IPS-NIHi11 (cell line): Measurements from ENCODE around the gene HOXA4.

ENCODE experiments used
- DNase-seq: peaks from one replicate; pipeline ENCODE4 v3.0.0; 2012; ENCODE audit warnings: mixed read lengths, low spot score

Gene HOXA4

DNA sequence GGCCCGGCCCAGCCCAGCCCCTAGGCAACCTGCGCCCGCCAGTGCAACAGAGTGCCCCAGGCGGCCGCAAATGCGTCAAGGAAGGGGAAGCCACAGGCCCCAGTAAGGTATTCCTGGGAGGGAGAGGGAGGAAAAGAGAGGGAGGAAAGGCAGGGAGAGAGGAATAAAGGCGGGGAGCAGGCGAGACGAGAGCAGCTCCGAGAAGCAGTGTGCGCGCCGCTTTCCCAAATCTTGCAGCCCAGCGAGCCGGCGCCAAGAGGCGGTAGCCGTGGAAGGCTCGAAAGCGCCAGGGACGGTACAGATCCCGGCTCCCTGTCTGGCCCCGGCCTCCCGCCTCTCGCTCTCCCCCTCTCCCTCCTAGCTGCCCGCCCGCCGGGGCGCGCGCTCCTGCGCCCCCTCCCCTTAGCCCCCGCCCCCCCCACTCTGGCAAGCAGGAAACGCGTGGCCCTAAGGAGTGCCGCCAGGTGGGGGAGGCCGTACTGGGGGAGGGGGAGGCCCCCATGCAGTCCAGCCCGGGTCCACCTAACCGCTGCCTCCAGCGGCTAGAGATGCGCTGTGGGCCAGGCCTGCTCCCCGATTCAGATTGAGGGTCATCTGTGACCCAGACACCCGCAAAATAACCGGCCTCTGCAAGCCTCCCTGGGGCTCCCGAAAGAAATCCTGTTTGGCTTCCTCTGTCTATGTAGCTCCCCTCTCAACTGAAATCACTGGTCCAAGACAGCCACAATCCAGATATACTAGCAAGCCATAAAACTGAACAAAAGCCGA, 39.3 kb upstream of the HOXA4 start:
- no peak for DNase-seq

DNA sequence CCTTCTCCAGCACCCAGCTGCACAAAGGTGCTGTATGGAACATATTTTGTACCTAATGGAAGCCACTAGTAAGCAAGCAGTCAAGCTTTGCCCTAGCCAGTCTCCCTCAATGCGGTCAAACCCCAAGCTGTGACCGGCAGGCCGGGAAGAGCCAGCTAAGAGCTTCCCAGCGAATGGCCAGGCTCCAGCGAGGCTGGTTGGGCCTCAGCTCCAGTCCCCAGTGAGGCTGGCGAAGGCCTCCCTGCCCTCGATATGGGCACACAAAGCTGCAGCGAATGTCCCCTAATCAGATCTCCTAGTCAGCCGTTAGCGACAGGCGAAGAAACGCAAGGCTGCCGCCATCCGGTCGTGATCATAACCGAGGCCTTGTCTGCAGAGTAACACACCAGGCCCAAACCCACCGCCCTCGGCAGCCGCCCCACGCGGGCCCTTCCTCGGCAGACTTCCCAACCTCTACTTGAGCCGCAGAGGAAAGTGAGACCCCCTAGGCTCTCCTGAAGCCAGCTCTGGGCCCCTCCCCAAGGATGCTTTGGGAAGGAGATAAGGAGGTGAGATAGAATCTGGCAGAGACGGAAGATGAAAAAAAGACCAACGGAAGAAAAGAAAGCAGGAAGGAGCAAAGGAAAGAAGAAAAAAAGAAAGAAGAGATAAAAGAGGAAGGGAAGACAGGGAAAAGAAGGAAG, 37.8 kb upstream of the HOXA4 start:
- DNase-seq = no peak

DNA sequence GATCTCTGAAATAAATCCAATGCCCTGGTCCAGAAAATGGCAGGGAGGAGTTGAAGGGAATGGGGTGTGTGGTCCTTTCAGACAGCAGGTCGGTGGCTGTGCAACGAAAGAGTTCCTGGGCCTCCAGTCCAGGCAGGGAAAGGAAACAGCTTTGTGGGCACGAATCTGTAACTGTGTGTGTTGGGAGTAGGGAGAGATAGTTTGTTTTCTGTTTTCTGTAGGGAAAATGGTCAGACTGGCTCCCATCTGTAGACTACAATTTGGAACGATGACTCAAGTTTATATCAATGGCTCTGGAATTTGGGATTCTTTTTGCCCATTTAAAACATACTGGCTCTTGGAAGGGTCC, 37.3 kb upstream of the HOXA4 start:
- no peak for DNase-seq

DNA sequence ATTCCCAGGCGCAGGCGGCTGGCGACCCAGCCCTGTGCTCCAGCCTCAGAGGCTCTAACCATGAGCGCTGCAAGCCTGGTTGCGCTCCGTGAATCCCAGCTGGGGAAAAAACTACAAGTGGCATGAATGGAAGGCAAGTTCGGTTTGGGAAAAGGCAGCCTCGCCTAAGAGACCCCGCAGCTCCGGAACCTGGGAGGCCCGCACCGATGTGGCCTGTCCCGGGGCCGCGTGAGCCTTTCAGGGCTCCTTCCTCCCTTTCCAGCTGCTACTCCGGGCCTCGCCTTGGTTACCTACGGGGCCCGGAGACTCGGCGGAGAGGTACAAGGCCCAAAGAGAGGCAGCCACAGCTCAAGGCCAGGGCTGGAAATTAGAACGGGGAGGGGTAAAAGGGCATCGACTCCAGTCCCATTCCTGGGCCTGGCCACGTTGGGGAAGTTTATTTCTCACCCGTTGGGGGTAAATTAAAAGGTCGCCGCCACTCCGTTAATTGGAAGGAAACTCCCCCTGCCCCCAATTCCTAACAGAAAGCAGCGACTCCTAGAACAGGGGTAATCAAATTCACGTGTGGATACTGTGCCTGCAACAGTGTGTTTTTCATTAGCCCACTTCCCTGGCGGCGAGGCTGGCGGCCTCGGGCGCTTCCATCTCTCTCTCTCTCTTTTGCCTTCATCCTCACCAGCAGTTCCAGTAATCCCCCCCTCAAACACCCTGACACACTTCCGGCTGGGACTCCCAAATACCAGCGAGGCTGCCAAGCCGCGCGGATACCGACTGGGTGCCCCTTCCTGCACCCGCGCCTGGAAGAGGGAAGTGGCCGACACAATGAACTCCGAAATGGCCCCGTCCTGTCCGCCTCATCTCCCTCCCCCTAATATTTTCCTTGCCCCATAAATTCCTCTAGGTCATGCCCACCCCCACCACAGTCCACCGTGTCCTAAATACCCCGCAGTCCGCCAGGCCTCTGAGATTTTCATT, 36.3 kb upstream of the HOXA4 start:
- no peak for DNase-seq

DNA sequence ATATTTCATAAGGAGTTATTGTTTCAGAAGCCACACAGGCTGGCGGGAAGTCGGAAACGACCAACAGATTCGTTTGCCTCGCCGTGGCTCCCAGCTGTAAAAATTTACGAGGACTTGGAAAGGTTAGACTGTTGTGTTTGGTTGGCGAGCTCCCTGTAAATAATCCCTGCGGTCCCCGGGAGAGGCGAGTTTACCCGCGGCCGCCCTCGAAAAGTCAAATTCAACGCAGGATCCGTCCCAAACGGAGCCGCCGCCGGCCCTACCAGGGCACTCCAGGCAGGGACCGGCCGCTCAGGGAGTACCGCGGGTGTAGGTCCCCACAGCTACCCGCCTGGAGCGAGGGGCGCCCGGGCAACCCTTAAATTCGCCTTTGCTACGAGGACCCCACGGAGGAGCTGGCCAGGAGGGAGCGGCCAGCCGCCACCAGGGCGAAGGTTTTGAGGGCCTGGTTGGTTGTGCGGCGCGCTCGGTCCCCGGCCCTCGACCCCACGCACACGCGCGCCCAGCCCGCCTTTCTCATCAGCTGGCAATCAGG, 35.5 kb upstream of the HOXA4 start:
- DNase-seq = no peak

DNA sequence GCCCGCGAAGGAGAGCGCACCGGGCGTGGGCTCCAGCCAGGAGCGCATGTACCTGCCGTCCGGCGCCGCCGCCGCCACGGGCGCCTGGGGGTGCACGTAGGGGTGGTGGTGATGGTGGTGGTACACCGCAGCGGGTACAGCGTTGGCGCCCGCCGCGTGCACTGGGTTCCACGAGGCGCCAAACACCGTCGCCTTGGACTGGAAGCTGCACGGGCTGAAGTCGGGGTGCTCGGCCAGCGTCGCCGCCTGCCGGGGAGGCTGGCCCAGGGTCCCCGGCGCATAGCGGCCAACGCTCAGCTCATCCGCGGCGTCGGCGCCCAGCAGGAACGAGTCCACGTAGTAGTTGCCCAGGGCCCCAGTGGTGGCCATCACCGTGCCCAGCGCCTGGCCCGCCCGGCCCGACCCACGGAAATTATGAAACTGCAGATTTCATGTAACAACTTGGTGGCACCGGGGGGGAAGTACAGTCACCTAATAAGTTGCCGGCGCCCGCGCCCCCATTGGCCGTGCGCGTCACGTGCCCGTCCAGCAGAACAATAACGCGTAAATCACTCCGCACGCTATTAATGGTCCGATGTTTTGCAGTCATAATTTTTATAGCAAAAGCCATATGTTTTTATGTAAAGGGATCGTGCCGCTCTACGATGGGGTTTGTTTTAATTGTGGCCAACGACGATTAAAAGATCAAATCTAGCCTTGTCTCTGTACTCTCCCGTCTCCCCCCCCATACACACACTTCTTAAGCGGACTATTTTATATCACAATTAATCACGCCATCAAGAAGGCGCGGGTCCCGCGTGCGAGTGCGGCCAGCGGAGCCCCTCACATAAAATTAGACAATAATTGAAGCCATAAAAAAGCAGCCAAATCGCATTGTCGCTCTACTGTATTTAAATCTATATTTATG, 34.8 kb upstream of the HOXA4 start, which contains the start of gene HOXA9:
Gene HOXA9, minus strand, starts transcription at position 449 of the 907 bp plus-strand sequence. Its CDS starts 80 bp downstream, at position 369.
- no peak for DNase-seq

DNA sequence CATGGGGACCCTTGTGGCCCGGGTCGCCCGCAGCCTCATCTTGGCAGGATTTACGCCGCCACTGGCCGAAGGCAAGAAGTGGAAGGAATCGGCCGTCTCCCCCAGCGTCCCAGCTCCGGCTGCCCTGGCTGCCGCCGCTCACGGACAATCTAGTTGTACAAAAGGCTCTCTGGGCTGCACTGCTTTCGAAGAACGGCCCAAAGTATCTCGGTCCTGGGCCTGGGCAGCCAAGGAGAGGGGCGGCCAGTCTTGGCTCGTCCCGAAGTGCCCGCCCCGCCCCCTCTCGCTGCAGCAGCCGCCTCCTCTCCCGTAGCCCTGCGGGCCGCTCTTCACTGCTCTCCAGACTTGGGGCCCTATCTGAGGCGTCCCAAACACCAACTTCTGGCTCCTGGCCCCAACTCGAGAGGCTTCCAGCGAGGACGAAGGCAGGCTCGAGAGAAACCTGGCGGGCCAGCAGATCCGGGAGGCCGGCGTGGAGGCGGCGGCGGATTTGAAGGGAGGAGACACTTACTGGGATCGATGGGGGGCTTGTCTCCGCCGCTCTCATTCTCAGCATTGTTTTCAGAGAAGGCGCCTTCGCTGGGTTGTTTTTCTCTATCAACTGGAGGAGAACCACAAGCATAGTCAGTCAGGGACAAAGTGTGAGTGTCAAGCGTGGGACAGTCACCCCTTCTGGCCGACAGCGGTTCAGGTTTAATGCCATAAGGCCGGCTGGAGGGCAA, 34.0 kb upstream of the HOXA4 start:
- DNase-seq = no peak

DNA sequence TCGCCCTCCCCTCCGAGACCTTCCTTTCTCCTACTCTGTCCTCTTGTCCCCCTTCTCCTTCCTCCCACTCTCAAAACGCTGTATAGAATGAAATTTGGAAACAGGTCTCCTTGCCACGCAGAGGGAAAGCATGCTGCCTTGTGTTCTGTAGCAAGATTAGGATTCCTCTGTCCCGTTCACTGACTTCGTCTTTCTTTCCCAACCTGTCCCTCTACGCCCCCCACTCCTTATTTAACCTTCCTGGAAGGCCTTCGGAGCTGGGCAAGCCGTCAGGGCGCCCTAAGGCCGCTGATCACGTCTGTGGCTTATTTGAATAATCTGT, 33.4 kb upstream of the HOXA4 start:
- no peak for DNase-seq

DNA sequence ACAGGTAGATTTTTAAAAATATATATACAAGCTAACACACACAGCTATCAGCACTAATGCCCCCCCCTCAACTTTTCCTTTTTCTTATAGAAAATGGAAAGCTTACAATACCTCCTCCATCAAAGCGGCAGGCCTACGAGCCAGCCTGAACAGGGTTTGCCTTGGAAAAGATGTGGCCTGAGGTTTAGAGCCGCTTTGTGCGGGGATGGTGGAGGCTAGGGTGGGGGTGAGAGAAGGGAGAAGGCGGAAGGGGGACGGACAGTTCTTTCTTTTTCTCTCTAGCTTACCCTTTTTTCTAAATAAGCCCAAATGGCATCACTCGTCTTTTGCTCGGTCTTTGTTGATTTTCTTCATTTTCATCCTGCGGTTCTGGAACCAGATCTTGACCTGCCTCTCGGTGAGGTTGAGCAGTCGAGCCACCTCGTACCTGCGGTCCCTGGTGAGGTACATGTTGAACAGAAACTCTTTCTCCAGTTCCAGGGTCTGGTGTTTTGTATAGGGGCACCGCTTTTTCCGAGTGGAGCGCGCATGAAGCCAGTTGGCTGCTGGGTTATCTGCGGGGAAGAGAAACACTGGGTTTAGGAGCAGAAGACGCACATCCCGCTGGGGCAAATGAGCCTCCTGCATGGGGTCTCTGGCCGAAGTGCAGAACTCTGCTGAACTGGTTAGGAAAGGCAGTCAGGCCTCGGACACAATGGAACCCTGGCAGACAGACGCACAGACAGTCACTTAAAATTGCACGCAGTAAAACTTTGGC, 32.9 kb upstream of the HOXA4 start:
- no peak for DNase-seq

DNA sequence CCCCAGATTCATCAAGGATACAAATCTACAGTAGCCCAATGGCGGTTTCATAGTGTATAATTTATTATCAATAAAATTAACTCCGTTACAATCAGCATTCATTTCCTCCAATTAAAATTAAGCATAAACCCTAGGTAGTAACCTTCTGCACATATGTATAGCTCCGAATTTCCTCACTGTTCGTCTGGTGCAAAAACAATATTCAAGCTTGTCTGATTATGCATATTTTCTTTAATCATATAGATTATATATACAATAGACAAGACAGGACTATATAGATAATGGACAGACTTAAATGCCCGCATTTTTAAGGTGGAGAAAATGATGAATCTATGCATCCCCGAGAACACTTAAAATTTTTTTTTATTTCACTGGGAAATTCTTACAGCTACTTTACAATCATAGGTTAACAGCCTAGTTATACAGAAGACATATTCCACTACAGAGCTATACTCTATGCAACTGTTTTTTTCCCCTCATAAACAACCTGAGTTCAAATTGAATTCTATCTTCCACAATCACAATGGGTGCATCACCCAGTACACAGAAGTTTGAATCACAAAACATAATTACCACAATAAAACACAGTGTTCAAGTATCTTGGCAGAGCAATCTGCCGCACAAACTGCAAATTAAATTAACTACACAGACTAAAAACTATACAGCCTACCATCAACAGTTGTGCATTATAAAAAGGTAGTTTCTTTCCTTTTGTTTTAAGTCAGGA, 32.2 kb upstream of the HOXA4 start:
- no peak for DNase-seq

DNA sequence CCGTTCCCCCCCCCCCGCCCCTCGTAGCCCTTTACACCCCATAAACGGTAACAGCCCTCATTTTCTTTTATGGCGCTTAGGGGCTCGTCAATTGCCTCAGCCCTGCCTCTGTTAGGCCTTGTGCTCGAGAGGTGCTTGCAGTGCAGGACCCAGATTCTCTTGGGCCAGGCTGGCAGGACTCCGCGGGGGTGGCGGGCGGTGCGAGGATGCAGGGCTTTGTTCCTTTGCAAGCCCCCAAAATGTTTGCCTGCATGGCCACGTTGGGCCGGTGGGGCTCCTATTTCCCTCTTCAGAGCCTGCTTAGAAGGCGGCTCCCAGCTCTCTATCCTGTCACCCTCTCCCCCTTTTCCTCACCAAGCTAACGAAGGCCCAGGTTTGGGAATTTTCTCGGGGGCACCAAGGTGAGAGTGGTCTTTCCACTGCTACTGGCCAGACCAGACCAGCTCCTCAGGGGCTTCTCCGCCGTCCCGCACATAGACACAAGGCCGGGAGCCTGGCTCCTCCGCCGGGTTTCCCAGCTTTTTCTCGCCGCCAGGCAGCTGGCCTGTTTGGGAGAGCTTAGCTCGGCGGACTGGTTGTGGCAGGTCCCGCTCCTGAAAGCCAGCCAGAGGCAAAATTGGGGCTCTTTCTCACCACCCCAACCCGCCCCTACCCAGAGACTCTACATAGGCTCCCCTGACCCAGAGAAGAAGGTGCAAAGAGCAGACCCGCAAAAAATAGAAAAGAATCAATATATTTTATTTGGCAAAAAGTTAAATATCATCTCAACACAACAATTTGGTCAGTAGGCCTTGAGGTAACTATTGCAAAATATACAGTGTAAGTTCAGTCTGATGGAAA, 31.4 kb upstream of the HOXA4 start:
- no peak for DNase-seq

DNA sequence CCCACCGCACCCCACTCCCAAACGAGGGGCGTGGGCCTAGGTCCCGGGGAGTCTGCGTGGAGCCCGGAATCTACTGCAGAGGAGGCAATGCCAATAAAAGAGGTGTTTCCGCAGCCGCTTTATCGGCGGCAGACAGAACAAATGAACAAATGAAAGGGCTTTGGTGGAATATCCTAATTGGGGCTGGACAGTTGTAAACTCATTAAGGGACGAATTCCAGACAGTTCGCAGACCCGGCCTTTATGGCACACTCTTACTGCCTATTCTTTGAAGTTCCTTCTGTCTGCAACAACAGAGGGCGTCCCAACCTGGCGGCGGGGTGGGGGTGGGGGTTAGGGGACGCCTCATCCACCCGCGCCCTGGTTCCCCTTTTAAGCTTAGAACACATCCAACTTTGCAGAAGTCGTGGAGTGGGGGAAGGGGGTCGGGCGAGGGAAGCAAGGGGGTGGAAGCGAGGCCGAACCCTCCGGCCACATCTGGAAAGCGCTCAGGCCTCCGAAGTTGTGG, 30.7 kb upstream of the HOXA4 start:
- no peak for DNase-seq

DNA sequence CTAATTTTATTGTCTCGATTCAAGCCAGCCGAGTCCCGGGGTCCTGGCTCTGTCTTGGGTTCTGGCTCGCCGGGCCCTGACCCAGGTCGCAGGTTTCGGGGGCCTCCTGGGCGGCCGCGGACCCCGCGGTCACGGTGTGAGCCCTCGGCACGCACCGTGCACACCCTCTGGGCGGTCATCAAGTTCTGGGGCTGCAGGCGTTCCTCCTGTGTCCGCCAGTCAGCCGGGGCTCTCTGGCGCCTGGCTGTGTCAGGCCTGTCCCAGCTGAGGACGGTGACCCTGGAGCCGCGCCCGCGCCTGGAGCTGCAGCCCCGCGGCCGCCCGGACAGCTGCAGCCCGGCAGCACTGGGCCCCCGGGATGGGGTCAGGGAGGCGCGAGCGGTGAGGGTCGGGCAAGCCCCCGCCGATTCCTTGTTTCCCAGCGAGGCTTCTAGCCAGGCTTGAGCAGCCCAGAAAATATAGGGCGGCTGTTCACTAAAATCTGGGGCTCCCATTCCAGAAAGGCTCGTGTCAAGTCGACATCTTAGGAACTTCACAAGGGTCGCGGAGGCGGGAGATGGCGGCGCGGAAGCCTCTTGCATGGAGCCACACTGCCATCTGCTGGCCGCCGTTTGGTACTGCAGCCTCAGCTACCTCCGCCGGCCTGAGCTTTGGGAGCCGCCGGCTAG, 30.1 kb upstream of the HOXA4 start:
- DNase-seq = peak; percentile 88

DNA sequence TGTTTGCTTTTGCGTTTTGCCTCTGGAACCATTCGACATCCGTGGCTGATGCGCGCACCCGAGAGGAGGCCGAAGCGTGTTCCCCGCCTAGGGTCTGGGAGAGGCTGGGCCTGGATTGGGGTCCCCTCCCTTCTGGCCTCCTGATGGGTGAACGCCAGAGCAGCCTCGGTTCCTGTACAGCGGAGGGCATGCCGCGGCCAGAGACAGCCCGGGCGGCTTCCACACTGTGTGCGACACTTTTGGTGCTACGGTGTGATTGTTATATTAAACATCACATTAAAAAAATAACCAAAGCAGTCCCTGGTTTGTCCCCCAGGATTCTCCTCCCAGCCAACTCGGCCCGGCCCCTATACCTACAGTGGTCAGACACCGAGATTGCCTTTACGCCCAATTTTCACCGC, 29.6 kb upstream of the HOXA4 start:
- DNase-seq = no peak

DNA sequence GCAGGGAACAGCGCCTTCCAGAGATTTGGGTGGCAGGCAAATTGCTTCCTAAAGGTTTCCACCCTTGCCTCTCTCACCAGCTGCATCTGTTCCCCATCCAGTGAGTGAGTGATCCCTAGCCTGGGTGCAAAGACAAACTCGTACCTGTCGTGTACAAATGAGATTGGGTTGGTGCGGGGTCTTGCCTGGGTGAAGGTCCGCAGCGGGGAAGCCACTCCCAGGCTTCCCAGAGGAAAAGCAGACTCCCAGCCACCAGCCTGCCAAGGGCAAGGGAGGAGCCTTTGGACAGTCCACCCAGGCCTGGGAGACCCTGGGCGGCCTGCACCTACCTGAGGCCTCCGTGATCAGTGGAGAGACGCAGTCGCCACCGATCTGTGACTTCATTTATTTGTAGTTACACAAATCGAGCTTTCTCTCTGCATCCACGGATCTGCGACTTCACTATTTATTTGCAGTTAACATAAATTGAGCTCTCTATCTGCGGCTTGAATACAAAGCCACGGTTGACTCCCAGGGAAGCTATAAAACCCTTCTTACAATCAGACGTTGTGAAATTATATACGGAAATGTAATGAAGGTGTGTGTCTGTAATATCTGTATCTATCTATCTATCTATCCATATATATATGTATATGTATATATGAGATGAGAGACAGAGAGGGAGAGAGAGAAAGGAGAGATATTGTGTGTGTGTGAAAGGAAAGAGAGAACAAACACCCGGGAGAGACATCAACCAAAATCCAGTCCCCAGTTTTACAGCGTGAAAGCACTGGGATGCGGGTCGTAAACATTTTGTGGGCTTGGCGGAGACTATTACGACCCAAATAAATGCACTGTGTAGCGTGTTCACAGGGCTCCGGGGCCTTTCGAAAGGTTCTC, 28.9 kb upstream of the HOXA4 start:
- no peak for DNase-seq

DNA sequence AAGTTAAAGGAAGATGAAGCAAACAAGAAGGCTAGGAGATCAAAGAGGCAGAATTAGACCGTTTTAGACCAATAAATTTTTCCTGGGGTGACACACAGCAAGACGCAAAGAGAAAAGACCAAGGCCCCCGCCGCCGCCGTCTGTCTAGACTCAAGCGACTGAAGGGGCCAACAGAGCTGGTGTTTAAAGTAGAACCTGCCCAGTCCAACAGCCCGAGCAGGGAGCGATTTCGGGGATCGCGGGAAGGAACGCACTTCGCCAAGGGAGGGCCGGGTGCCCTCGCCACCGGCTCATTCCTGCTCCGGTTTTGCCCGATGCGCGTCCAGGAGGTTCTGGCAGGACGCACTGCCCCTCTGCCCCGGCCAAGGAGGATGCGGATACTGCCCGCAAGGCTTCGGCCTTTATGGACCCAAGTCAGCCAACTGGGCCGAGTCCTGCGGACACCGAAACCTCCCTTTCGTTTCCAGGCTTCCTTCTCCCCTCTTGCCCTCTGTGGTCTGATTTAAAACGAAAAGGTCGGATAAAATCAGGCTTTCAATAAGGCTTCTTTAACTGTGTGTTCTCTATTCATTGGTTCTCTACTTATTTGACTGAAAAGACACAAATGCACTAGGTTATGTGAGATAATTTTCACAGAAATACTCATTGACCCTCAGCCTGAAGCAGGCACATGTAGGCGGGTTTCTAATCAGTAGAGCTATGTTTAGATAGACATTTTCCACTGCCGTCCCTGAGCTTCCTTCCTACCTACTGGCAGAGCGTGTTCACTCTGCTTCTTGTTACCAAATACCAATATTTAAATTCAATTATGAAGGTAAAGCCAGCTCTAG, 28.1 kb upstream of the HOXA4 start:
- DNase-seq = no peak
